A673 (cell line): ENCODE measurements around the gene AKR1C8.

ENCODE experiments used
- EZH2 ChIP-seq: fragments of 200-600 bp; sonication (generic); IDR thresholded peaks from 2 replicates; pipeline ENCODE4 v1.6.1; 2017; ENCODE audit warnings: borderline replicate concordance, low read depth, mild to moderate bottlenecking, mixed read lengths, antibody characterized with exemption, low read length; ENCODE audit not compliant: poor library complexity, severe bottlenecking
- TF ChIP-seq, protein P1 (sequence below): fragments of 300-800, 200-600 bp; sonication (generic); conservative IDR thresholded peaks from 2 replicates; pipeline ENCODE4 v1.5.1; 2017; ENCODE audit warnings: low read depth, mild to moderate bottlenecking, antibody characterized with exemption, low read length, moderate library complexity, mixed read lengths

GRCh38 chr10:5199398-5199797 is 14.4 kb upstream of the AKR1C8 start:
- TF ChIP-seq, protein P1, sequence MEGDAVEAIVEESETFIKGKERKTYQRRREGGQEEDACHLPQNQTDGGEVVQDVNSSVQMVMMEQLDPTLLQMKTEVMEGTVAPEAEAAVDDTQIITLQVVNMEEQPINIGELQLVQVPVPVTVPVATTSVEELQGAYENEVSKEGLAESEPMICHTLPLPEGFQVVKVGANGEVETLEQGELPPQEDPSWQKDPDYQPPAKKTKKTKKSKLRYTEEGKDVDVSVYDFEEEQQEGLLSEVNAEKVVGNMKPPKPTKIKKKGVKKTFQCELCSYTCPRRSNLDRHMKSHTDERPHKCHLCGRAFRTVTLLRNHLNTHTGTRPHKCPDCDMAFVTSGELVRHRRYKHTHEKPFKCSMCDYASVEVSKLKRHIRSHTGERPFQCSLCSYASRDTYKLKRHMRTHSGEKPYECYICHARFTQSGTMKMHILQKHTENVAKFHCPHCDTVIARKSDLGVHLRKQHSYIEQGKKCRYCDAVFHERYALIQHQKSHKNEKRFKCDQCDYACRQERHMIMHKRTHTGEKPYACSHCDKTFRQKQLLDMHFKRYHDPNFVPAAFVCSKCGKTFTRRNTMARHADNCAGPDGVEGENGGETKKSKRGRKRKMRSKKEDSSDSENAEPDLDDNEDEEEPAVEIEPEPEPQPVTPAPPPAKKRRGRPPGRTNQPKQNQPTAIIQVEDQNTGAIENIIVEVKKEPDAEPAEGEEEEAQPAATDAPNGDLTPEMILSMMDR: no peak
- no peak for TF ChIP-seq EZH2
